Measurements from ENCODE around the gene SLC38A2.

SLC38A2 gene

DNA sequence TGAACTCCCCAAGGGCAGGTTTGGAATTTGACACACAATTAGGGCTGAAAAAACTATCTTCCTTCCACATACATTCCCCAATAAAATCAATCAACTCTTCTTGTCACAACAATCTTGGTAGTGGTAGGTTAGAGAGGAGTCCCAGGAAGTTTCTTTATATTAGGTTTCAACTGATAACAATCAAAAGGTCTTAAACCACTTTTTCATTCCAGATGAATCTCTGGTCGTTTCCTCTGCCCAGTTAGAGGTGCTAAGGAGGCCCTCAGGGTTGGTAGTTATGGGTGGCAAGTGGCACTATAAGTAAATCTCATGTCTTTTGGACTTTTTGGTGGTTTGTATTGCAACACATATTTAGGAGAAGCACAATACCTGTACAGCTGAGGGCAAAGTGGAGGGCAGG is 1.7 kb upstream of the SLC38A2 start:
- no peak for DNase-seq

DNA sequence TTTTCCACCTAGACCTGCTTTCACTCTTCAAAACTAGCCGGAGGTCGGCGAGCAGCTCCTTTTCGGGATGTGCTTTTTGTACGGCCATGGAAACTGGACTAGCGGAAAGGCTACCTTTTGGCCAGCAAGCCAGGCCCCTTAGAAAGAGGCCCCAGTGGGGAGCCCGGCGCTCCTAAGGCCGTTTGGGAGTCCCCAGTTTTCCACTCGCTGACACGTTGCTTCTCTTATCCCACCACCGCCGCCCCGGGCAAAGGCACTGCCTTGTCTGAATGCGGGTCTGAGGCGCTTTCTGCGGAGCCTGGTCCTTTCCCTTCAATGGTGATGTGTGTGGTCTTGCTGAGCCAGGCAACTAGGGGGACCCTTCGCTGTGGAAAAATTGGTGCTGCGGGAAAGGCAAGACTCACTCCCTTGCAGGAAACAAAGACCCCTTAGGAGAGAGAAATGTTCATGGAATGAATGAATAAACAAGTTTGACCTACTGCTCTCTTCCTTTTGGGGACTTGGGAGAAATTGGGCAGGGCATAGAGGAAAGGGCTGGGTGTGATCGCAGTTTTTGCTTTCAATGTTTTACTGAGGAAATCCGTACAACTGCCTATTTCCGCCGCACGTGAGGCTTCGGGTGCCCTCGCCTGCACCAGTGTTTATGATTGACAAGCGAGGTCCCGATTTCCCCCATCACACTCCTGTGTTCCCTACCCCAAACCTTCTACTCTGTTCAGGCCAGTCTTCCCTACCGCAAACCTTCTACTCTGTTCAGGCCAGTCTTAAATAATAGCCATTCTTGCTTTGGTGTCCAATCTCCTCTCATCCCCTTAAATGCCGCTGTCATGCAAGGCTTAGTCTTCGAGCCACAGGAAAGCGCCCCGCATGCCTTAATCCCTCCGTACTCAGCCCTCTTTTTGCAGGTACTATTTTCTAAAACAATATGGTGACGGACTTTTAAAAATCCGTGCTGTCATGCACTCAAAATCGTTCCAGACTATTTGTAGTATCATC is 1.0 kb upstream of the SLC38A2 start:
- DNase-seq, result no peak

DNA sequence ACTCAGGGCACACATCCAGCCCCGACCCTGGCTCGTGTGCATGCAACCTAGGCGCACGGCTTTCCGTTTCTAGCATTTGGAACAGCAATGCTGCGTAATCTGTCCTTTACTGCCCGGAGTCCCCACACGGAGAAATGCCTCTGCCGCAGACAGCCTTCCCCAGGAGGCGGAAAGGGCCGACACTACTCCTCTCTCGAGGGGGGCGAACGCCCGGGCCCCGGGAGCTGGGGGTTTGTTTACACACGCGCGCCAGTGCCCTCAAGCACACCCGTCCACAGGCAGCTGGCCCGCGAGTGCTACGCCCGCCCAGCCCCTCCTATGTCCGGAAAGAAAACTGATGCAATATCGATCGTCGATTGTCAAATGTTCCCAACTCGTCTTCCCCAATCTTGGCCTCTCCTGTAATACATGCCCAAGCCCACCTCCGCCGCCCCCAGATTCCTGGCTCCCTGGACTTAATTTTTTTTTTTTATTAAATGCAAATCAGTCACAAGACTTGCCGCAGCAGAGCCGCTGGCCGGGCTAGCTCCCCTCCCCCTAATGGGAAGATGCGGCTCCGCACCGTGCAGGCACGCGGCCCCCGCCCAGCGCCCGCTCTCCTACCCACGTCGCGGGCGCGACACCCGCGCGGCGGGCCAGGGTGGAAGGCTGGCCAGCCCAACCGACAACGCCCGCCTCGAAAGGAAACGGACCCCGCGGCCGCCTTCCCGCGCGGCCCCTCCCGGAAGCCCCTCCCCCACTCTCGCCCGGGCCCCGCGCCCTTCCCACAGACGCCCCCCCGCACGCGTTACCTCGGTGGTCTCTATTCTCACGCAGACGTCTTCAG is 642 bp downstream of the SLC38A2 start:
- peak; percentile 62 for DNase-seq

DNA sequence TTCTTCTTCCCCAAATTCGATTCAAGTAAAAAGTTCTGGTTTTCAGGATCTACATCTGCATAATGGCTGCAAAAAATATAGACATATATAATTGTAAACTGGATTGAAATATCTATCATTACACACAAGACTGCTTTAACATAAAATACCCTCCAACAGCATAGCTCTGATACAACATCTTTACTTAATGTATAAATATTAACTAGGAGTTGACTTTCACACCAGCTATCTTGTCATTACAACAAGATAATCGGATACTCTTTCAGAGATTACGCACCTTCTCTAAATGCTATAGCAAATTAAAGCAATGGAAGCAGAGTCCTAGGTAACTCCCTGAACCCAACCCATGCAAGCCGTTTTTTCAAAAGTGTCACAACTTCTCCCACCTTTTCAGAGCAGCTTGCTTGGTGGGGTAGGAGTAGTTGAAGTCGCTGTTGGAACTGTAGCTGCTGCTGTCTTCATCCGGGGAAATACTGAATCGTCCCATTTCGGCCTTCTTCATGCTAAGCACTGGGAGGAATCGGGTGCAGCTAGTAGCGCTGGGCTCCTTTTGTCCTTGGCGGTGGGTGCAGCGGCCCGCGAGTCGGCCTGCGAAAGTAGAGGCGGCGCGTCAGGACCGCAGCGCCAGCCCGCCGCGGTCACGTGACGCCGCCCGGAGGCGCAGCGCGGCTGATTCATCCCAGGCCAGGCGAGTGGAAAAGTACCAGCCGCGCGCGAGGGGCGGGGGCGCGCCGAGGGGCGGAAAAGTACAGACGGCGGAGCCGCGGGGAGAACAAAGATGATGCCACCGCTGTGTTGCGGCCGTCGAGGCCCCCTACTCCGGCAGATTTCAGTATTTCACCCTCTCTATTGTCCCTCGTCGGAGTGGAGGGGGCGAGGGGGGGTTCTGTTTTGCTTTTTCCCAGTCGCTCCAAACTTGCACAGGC is 1.5 kb downstream of the SLC38A2 start:
- DNase-seq, result peak; percentile 79

DNA sequence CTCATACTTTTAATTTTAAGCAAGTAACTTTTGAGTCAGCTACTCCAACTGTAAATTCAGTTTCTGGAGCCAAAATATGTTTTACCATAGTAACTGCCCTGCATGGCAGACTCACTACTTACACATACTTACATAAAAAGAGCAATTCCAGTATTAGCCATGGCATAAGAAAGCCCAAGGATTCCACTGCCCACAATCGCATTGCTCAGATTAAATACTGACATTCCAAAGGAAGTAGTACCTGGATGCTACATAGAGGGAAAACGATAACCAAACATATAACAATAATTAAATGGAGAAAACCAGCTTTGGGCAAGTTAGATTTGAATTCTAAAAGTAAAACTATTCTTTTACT is 2.2 kb downstream of the SLC38A2 start:
- no peak for DNase-seq

DNA sequence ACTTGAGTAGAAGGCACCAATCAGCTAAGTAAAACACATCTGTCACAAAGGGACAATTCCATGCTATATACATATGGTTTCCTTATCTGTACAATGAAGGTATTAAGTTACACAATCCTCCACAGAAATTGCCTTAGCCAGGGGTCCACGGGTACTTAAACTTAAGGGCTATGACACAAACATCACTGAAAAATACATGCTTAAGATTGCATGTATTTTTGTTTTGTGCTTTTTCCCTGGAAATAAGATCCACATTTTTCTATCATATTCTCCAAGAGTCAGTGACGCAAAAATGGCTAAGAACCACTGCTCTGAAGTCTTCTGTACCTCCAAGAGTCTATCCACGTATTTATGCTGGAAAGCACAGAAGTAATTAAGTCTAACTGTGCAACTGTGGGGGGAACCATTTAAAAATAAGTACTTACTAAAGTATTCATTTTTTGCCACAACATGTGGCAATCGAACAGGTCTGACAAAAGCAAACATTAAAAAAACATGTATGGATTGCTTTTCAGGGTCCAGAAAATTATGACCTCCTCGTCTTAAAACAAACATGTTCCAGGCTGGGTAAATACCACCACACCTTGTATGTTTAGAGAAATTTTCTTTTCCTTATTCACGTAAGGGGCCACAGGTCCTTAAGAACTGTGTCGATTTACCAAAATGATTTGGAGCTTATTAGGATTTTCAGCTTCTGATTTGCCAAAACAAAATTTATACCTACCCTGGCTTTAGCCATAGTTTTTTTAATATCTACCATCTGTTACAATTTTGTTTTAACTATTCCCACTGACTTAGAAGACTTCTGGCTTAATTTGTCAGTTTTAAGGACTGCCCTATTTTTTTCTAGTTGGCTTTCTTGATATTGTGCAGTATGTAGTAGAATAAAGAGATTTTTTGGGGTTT is 2.8 kb downstream of the SLC38A2 start:
- DNase-seq, result no peak

DNA sequence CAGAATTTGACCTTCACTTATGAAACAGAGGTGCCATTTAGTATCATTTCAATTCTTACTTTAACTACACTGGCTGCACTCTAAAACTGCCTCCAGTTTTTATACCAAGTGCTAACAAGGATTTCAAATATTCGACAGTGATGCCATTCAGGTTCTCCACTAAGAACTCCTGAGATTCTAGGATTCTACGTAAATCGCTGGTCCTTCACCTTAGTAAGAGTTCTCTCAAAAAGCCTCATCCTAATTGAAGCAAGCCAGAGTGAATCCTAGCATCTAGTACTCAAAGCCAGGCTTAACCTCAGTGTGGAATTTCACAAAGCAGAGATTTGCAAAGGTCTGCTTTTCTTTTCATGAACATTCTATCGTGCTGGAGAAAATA is 3.5 kb downstream of the SLC38A2 start:
- DNase-seq, result no peak

DNA sequence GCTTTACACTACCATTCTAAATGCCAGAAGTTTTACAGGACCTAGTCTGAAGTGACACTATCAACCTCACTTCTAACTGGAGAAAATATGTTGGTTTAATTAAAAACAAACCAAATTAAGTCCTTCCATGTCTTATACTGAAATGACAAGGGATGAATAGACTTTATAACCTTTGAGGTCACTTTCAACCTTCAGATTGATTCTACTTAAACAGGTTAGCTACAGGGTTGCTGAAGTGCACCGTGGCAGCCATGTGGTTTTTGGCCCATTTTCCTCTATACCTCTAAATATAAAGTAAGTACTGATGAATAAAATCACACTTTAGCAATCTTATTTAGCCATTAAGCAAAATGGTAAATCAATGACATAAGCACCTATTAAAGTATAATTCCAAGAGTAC is 3.9 kb downstream of the SLC38A2 start:
- DNase-seq, result no peak

DNA sequence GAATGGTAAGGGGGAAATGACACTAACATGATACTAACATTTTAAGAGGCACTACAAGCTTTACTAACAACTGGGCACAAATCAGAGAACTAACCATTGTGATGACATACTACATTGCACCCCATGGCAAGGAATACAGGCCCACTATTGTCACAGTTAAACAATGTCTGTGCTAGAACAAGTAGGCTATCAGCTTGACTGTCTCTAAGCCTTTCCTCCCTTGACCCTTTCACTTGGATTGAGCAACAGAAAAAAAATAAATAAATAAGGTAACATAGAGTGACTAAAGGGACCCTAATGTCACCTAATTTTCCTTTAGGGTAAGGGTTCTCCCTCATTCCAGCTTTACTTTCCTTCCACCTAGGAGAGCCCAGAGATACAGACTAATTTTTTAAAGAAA is 4.4 kb downstream of the SLC38A2 start:
- DNase-seq, result no peak

DNA sequence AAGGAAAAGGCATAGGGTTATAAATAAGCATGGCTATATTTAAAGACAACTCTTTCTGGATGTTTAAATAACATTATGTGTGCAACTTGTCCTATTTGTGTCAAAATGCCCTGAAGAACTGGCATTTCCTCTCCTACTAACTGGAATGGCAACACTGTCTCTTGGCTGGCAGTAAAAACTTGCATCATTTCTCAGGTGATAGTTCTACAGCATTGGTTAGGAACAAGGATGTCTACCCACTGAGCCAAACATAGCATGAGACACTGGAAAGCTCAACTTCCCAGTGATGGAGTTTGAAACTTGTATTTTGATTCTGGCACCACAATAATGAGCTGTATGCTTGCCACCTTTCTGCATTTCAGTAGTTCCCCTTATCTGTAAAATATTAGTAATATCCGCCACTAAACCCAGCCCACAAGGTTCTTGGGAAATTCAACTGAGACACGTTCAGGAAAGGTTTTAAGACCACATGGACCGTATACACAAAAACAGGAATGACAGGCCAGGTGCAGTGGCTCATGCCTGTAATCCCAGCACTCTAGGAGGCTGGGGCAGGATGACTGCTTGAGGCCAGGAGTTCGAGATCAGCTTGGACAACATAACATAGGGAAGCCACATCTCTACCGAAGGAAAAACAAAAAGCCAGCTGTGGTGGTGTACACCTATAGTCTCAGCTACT is 5.1 kb downstream of the SLC38A2 start:
- DNase-seq, result no peak

DNA sequence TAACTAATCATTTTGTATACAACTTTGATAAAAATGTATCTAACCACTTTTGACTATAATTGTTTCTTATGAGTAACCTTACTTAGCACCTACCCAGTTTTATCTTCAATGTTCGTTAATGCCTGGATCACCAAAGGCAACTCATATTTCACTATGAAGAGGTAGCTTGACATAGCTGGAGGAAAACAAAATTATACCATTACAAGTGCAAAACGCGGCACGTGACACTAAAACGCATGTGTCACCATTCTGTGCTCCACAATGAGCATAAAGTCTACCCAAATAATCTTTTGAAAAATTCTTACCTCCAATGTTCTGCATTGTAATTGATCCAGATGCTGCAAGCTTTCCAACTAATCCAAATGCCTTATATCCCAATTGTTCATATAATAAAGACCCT is 5.8 kb downstream of the SLC38A2 start:
- no peak for DNase-seq

DNA sequence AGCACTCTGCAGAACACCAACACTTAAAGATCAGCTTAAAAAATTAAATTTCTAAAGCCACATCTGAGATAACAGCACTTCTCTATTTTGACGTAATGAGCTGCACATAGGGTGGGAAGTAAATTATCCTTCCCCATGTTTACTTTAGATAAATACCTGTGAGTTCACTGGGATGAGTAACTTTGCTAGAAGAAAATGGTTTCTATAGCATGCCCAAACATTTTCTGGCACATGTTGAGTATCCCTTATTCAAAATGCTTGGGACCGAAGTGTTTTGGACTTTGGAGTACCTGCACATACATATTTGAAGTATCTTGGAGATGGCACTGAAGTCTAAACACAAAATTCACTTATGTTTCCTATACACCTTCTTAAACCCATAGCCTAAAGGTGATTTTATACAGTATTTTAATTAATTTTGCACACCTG is 6.6 kb downstream of the SLC38A2 start:
- DNase-seq, result no peak

DNA sequence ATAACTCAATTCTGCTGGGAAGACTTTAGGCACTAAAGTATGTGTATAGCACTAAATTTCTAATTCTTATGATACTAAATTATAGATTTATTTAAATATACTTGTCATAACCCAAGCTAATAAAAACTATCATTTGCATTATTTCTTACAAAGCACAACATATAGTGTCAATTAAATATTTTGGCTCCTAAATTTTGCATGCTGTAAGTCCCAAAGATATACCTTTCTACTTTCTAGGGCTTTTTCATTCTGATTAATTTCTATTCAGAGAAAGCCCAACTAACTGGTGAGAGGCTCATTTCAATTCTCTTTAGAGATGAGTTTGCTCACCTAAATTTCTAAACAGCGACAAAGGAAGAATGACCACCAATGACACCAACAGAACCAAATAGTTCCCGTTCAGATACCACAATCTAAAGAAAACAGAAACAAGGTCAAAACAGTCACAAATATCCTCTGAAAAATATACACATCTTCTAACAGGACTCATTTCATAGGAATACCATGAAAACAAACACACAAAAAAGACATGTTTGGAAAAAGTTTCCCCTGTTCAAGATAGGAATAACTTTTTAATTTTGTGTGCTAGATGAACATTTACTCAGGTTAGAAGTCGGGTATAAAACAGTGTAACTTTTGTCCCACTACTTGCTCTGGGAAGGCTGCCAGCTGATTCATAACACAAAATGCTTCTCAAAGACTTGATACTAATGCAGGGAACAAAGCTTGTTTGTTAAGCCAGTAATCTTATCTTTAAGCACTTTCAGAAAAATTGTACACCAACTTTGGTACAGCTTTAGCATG is 7.6 kb downstream of the SLC38A2 start:
- DNase-seq, result no peak

DNA sequence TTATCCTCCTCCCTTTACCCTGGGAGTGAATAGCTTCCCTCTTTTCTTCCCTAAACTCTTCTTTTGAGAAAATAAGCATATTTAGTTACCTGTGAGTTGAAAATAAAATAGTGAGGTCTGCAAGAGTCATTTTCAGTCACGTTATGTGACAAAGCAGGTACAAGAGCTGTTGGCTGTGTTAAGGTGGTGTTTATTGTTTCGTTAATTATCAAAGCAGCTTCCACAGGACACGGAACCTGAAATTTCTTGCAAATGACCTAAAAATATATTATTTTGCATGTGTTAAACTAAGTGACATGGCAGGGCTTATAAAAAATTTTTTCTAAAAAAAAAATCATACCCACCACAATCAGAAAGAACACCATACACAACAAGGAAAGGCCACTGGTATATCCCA is 8.3 kb downstream of the SLC38A2 start:
- DNase-seq, result no peak

DNA sequence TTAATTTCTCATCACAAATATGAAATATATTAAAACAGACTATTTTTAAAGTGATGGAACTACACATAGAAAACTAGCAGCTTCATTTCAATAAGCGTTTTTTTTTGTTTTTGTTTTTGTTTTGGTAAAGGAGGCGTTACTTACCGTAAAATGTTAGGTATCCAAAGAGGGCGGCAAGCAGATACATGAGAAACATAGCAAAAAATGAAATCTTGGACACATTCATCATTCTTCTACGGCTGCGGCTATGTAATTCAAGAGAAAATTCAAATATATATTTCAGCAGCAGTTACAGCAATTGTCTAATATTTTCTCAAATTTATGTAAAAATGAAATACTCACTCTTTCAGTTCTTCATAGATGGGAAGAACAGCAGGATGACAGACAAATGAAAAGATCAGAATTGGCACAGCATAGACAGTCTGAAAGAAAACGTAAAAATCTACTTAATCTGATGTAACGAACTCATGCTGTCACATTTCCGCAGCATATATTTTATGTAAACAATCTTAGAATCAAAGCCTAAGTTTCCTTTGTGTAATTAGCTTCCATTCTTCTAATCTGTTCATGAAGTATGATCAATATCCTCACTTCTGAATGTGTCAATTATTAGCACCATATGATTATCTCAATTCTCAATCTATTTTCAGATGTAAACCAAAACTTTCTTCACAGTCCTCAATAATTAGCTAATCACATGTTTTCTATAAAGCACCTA is 8.8 kb downstream of the SLC38A2 start:
- no peak for DNase-seq

DNA sequence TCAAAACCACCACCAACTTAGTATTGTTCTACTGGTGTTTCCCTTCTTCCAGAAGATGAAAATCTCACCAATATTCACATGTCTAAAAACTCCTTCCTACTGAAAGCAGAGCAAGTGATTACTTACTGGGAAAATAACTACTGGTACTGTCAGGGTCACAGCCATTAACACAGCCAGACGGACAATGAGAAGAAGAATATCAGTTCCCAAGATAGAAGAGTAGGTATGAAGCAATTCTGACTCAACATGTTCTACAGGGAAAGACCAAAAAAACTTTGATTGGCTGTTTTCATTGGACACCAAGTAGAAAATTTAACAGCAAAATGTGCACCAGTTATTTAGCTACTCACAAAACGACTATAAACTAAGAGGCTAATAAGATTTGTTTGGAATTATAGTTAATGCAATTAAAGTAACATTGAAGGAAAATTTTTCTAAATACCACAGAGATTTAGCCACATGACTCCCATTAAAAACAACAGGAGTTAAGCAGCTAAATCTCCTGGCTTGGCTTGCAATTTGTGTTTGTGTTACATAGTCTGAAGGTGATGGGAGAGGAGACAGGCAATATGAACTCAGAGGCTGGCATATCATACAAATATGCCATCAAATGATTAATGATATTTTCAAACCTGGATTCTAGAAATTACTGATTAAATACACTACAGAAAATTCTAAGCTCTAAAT is 9.5 kb downstream of the SLC38A2 start:
- DNase-seq, result no peak

DNA sequence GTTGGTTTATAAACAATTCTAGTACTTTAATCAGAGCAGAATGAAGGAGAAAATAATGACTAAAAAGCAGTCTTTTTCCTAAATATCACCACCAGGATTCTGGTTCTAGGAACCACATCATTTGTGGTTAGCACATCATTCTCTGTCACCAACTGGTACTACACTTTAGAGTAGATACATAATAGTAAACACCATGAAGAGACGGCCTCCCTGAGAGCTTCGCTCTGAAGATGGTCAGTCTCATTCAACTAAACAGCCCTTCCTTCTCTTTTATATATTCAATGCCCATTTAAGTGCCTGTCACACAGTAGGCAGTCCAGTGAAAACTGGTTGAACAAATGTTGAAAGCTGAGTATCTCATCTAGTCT is 10.9 kb downstream of the SLC38A2 start:
- DNase-seq, result no peak

DNA sequence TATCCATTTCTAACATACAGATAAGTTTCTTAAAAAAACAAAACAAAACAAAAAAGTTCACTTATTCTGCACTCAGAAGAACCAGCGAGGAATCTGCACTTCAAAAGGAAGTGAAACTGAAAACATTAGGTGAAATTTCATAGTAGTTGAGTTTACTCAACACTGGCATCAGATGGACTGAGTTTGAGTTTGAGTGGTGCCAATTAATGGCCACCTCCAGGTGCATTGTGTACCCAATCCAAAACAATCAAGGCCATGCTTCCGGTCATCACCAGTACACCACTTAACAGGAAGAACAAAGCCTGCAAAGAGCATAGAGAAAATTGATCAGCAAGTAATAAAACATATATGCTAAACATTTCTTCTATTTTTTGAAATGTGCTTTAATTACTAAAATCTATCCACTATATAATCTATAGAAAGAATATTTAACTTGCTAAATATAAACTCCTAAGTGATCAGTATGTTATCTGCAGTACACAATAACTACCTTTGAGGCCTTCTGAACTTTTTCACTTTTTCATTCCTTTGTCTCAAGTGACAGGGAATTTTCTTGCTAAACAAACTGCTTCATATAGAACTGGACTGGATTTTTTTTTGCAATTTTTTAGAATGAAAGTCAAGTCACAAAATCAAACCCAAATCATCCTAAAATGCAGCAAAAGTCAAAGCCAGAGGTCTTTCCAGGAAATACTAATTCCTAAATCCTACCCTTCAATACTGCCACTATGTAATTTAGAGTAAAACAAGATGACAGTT is 11.5 kb downstream of the SLC38A2 start:
- DNase-seq, result no peak
